ENCODE data around the gene FGGY.
A peak's percentile ranks its signal among the peaks of the same experiment; 100 is the strongest.
"Not testable (repeated sequence)": the region's sequence is repeated elsewhere in the genome, so short reads cannot be mapped to it uniquely, and the experiment has no call there.

FGGY gene

DNA sequence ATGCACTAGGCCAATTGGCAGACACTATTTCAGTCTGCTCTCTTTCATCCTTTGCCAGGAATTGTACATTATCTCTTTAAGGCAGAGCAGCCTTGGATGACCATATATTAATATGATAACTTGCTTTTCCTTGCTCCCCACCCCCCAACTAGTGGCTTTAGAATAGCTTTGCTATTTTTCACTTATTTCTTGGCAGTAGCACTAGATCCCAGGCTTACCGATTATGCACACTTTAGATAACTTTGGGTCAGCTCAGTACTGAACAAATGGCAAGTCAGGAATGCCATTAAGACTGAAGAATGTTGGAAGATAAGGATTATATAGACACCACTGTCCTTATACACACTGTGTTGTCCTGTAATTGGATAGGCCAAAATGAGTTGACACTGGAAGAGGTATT, 146.4 kb downstream of the FGGY start:
- DNase-seq (ENCODE audit: low read depth) = no peak

DNA sequence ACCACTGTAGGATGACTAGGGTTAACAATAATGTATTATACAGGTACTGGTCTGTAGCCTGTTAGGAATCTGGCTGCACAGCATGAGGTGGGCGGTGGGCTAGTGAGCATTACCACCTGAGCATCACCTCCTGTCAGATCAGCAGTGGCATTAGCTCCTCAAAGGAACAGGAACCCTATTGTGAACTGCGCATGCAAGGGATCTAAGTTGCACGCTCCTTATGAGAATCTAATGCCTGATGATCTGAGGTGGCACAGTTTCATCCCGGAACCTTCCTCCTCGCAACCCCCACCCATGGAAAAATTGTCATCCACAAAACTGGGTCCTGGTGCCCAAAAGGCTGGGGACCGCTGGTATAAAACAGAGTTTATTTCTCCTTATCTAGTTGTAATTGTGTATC, 147.6 kb downstream of the FGGY start:
- DNase-seq (ENCODE audit: low read depth) = no peak

DNA sequence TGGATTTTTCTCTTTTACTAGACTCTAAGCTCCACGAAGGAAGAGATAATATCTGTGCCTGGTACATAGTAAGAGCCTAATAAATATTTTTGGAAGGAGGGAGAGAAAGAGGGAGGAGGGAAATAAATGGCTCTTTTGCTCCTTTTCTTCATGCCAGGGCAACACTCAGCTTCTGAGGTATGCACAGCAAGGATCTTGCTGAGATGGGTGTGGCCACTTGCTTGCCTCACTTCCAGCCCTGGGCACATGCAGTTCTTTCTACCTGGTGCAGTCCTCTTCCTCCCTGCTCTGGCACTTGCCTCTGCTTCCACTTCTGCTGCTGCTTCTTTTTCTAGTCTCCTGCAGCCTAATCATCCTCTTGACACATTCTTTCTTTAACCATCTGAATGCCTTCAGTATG, 148.1 kb downstream of the FGGY start:
- DNase-seq (ENCODE audit: low read depth) = peak; percentile 48

- DNase-seq (ENCODE audit: low read depth) = peak; percentile 85
Measured at GRCh38 chr1:59446257-59446901, 149.5 kb downstream of the FGGY start.

DNA sequence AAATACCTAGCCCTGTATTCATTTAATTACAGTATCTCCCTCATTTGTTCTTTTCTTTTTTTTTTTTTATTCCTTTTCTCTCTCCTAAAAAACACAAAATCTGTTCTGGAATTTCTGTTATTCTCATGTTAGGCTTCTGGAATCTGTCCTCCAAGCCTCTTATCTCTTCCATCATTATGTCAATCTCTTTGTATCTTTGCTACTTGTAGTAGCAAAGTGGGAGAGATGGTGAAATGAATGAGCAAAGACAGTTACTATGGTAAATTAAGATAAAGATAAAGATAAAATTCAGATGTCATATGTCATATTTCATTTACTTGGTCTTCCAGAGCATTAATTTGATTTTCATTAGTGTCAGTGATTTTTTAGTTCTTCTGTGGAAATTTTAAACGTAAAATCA, 155.1 kb downstream of the FGGY start:
- no peak for DNase-seq (ENCODE audit: low read depth)

GRCh38 chr1:59452559-59452958, 155.7 kb downstream of the FGGY start:
- DNase-seq (ENCODE audit: low read depth) = no peak

DNA sequence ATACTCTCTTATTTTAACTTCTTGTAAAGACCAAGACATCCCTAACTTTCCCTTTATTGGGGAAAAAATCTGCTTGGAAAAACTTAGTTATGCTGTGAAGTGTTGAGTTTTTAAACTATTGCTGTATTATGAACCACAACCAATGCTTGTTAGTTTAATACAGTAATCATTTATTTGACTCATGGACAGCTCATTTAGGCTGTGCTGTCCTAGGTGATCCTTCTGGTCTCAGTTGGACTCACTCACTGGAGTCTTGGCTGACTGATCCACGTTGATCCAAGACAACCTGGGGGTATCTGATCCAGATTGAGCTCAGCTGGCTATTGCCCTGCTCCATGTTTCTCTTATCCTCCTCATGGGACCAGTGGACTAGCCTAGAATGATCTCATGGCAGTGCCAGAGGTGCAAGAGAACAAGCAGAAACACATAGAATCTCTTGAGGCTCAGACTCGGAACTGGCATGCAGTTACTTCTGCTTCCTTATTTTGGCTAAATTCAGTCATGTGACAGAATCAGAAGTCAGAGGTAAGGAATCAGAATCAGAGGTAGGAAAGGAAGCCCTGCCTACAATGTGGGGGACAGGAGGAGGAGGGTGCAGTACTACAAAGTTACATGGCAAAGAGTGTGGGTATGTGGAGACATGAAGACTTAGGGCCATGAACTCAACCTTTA, 156.5 kb downstream of the FGGY start:
- no peak for DNase-seq (ENCODE audit: low read depth)

- DNase-seq (ENCODE audit: low read depth) = peak; percentile 31
Measured at GRCh38 chr1:59455206-59455605, 158.3 kb downstream of the FGGY start.

DNA sequence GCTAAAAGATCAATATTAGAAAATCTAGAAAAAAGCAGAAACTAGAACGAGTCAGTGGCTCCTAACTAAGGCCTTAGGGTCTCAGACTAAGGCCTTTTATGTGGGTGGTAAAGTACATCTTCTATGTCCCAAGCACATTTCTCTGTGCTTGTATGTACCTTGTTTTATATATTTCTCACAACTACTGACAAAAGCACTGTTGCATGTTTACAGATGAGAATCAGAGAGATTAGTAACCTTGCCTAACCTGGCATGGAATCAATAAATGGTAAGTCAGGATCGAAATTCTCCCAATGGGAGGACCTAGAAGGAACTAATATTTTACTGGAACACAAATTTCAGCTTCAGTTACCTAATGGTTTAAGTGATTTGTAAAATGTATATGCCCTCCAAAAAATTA, 160.9 kb downstream of the FGGY start:
- no peak for DNase-seq (ENCODE audit: low read depth)

GRCh38 chr1:59458884-59459283, 162.0 kb downstream of the FGGY start:
- DNase-seq (ENCODE audit: low read depth) = no peak

- DNase-seq (ENCODE audit: low read depth) = not testable (repeated sequence)
Measured at GRCh38 chr1:59462942-59463341, 166.0 kb downstream of the FGGY start.

GRCh38 chr1:59465478-59465877, 168.6 kb downstream of the FGGY start:
- DNase-seq (ENCODE audit: low read depth) = not testable (repeated sequence)

- no peak for DNase-seq (ENCODE audit: low read depth)
Measured at GRCh38 chr1:59468828-59469428, 172.0 kb downstream of the FGGY start.

- DNase-seq (ENCODE audit: low read depth) = not testable (repeated sequence)
Measured at GRCh38 chr1:59471991-59472570, 175.2 kb downstream of the FGGY start.

- DNase-seq (ENCODE audit: low read depth) = no peak
Measured at GRCh38 chr1:59473831-59474230, 176.9 kb downstream of the FGGY start.

GRCh38 chr1:59474496-59474895, 177.6 kb downstream of the FGGY start:
- DNase-seq (ENCODE audit: low read depth) = no peak

- no peak for DNase-seq (ENCODE audit: low read depth)
Measured at GRCh38 chr1:59475737-59476136, 178.8 kb downstream of the FGGY start.

DNA sequence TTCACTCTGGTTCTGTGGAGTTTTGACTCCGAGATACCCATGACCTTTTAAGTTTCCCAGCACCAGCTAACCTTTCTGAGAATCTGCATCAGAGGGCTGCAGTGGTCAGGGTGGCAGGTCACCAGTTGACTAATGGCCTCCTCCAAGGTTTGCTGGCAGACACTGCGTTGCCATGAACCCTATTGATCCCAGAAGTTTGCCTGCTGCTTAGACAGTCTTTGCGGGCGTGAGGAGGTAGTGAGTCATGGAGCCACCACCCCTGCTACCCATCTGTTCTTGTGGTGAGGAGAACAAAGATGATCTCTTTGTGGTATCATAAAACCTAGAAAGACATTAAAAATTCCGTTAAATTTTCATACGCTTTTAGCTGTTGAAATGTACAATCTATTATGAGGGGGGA, 180.4 kb downstream of the FGGY start:
- DNase-seq (ENCODE audit: low read depth) = peak; percentile 17

DNA sequence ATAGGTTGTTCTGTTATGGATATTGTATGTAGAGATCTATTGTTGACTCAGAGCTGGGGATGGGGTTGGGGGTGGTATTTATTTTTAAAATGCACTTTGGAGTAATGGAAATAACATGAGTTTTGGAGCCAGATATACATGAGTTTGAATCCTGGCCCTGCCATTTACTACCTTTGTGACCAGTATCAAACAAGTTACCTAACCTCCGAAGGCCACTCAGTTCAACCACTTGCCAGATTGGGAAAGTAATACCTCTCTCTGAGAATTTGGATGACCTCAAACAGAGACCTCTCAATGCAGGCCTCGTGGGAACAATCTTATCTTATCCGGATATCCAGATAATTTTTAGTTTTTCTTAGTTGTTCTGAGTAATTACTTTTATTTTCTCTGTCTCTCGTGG, 181.0 kb downstream of the FGGY start:
- no peak for DNase-seq (ENCODE audit: low read depth)

DNA sequence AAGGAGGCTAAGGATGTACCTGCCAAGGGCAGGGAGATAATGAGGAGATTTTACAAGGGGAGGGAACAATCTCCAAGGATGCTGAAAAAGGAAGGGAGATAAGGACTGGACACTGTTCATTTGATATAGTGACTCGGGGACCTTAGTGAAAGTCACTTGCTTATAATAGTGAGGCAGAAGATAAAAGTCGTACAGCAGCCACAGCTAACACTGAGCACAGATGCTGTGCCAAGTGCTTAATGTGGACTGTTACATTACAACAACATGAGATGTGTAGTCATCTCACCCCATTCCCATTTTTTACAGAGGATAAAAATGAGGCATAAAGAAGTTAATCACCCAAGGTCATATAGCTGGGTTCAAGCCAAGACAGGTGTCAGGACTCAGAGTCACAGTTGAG, 181.9 kb downstream of the FGGY start:
- no peak for DNase-seq (ENCODE audit: low read depth)

DNA sequence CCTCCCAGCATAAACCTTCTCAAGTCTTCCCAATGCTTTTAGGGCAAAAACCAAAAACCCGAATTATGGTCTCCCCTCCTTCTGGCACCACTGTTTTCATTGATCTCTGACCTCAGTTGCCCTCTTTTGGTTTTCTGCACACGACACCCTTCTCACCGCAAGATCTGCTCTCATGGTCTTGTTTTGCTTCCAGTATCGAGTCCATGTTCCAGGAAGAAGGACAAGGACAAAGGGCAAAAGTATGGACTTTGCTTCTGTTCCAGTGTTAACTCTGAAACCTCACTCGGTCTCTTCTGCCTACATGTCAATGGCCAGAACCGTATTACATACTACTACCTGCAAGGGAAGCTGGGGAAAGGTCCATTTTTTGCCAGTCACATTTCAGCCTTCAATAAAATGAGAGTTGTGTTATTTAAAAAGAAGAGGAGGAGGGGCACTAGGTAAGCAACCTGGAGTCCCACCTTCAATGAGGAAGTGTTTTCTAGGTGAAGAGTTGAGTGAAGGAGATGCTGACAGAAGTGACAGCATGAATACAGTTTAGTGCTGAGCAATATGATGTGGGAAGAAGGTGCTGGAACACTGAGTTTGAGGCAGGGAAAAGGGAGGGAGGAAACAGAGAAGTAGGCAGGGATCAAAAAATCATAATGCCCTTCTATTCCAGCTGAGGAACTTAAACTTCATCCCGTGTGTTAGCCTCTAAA, 183.4 kb downstream of the FGGY start:
- DNase-seq (ENCODE audit: low read depth) = no peak

GRCh38 chr1:59481881-59482505, 185.1 kb downstream of the FGGY start:
- peak; percentile 45 for DNase-seq (ENCODE audit: low read depth)
